Activated T-helper 17 cell treated with anti-CD3 and anti-CD28 coated beads, Interleukin-2, amount 50 U/mL, for 72 hours (primary cell): Measurements from ENCODE around the gene ZNF740. TPM values are rescaled to one million over a fixed set of nuclear protein-coding genes. Genes with fewer than 3 reads are reported as not detected.
"Not testable (repeated sequence)": the region's sequence is repeated elsewhere in the genome, so short reads cannot be mapped to it uniquely, and the experiment has no call there.

Experiments
- ATAC-seq: fragments of 150-1000 bp; cut with Tn5 transposase; replicated peaks from 2 replicates; pipeline ENCODE4 v1.10.0; 2021; ENCODE audit warnings: mild to moderate bottlenecking, moderate library complexity
- H3K27ac Mint-ChIP-seq: one replicate; pipeline ENCODE4 v1.8.0; 2022; ENCODE audit warnings: mixed read lengths
- H3K27me3 Mint-ChIP-seq: one replicate; pipeline ENCODE4 v1.8.0; 2022; ENCODE audit warnings: mixed read lengths
- H3K36me3 Mint-ChIP-seq: one replicate; pipeline ENCODE4 v1.8.0; 2022; ENCODE audit warnings: low read depth, mild to moderate bottlenecking, mixed read lengths
- H3K4me1 Mint-ChIP-seq: one replicate; pipeline ENCODE4 v1.8.0; 2022; ENCODE audit warnings: mixed read lengths
- H3K4me3 Mint-ChIP-seq: one replicate; pipeline ENCODE4 v1.8.0; 2022; ENCODE audit warnings: mild to moderate bottlenecking, mixed read lengths
- H3K9me3 Mint-ChIP-seq: one replicate; pipeline ENCODE4 v1.8.0; 2022; ENCODE audit warnings: mixed read lengths
- total RNA-seq, 2 donors: library from RNA; stranded (reverse); gene quantifications; one replicate each; pipeline ENCODE4 v1.2.3, GENCODE V29; 2022

ZNF740 gene
- total RNA-seq, 2 donors from 2014 or later: 41.8 to 42.3 TPM

GRCh38 chr12:53195516-53196420, 15.2 kb downstream of the ZNF740 start:
- peaks cover 94% of the 10 kb centered on the region for H3K36me3 Mint-ChIP-seq
- H3K9me3 Mint-ChIP-seq: no peaks in the 10 kb centered on the region
- H3K27me3 Mint-ChIP-seq: no peaks in the 10 kb centered on the region
- H3K4me1 Mint-ChIP-seq: peaks cover 32% of the 10 kb centered on the region
- no peak overlapping the region for H3K4me3 Mint-ChIP-seq
- no peak for ATAC-seq
- H3K27ac Mint-ChIP-seq: peak overlapping the region; percentile 81

- H3K27ac Mint-ChIP-seq: peak overlapping the region; percentile 81
- no peak for ATAC-seq
- H3K4me3 Mint-ChIP-seq: no peak overlapping the region
- peaks cover 39% of the 10 kb centered on the region for H3K4me1 Mint-ChIP-seq
- no peaks in the 10 kb centered on the region for H3K9me3 Mint-ChIP-seq
- H3K27me3 Mint-ChIP-seq: no peaks in the 10 kb centered on the region
- H3K36me3 Mint-ChIP-seq: peaks cover 94% of the 10 kb centered on the region
Observed at GRCh38 chr12:53196486-53196885, 16.0 kb downstream of the ZNF740 start.

GRCh38 chr12:53197011-53197640, 16.6 kb downstream of the ZNF740 start:
- Mint-ChIP-seq H3K4me3 (no peak overlapping the region), H3K27me3 (no peaks in the 10 kb centered on the region), H3K9me3 (no peaks in the 10 kb centered on the region), H3K27ac (peak overlapping the region; percentile 81), H3K4me1 (peaks cover 39% of the 10 kb centered on the region), H3K36me3 (peaks cover 89% of the 10 kb centered on the region)
- no peak for ATAC-seq

- Mint-ChIP-seq H3K9me3 (no peaks in the 10 kb centered on the region), H3K4me1 (peaks cover 39% of the 10 kb centered on the region), H3K27me3 (no peaks in the 10 kb centered on the region), H3K27ac (peak overlapping the region; percentile 48), H3K4me3 (peak overlapping the region; percentile 58), H3K36me3 (peaks cover 82% of the 10 kb centered on the region)
- ATAC-seq: peak; percentile 8
Observed at GRCh38 chr12:53198486-53199110, 18.1 kb downstream of the ZNF740 start.

- Mint-ChIP-seq H3K9me3 (no peaks in the 10 kb centered on the region), H3K27me3 (no peaks in the 10 kb centered on the region), H3K4me3 (peak overlapping the region; percentile 87), H3K36me3 (peaks cover 82% of the 10 kb centered on the region), H3K27ac (no peak overlapping the region), H3K4me1 (peaks cover 39% of the 10 kb centered on the region)
- no peak for ATAC-seq
Observed at GRCh38 chr12:53199700-53200099, 19.2 kb downstream of the ZNF740 start.

- no peaks in the 10 kb centered on the region for H3K27me3 Mint-ChIP-seq
- H3K27ac Mint-ChIP-seq: peak overlapping the region; percentile 90
- peaks cover 39% of the 10 kb centered on the region for H3K4me1 Mint-ChIP-seq
- H3K36me3 Mint-ChIP-seq: peaks cover 80% of the 10 kb centered on the region
- no peak for ATAC-seq
- H3K4me3 Mint-ChIP-seq: peak overlapping the region; percentile 87
- no peaks in the 10 kb centered on the region for H3K9me3 Mint-ChIP-seq
Observed at GRCh38 chr12:53200107-53200457, 19.6 kb downstream of the ZNF740 start.

GRCh38 chr12:53200458-53201176, 20.1 kb downstream of the ZNF740 start:
- H3K27ac Mint-ChIP-seq: peak overlapping the region; percentile 90
- peak; percentile 67 for ATAC-seq
- H3K4me1 Mint-ChIP-seq: peaks cover 42% of the 10 kb centered on the region
- no peaks in the 10 kb centered on the region for H3K27me3 Mint-ChIP-seq
- H3K4me3 Mint-ChIP-seq: peak overlapping the region; percentile 87
- H3K36me3 Mint-ChIP-seq: peaks cover 80% of the 10 kb centered on the region
- no peaks in the 10 kb centered on the region for H3K9me3 Mint-ChIP-seq

GRCh38 chr12:53201177-53201541, 20.6 kb downstream of the ZNF740 start:
- Mint-ChIP-seq H3K36me3 (peaks cover 79% of the 10 kb centered on the region), H3K27ac (peak overlapping the region; percentile 90), H3K4me1 (peaks cover 47% of the 10 kb centered on the region), H3K4me3 (peak overlapping the region; percentile 87), H3K27me3 (no peaks in the 10 kb centered on the region), H3K9me3 (no peaks in the 10 kb centered on the region)
- no peak for ATAC-seq

GRCh38 chr12:53201639-53202038, 21.1 kb downstream of the ZNF740 start:
- Mint-ChIP-seq H3K27ac (peak overlapping the region; percentile 90), H3K27me3 (no peaks in the 10 kb centered on the region), H3K36me3 (peaks cover 74% of the 10 kb centered on the region), H3K4me1 (peaks cover 51% of the 10 kb centered on the region), H3K9me3 (no peaks in the 10 kb centered on the region), H3K4me3 (peak overlapping the region; percentile 87)
- no peak for ATAC-seq

- Mint-ChIP-seq H3K4me3 (peak overlapping the region; percentile 87), H3K4me1 (peaks cover 53% of the 10 kb centered on the region), H3K36me3 (peaks cover 67% of the 10 kb centered on the region)
- H3K27ac Mint-ChIP-seq, H3K27me3 Mint-ChIP-seq, ATAC-seq, H3K9me3 Mint-ChIP-seq: not testable (repeated sequence)
Observed at GRCh38 chr12:53202316-53202715, 21.8 kb downstream of the ZNF740 start.

- Mint-ChIP-seq H3K27me3 (no peaks in the 10 kb centered on the region), H3K36me3 (peaks cover 56% of the 10 kb centered on the region), H3K9me3 (no peaks in the 10 kb centered on the region), H3K4me3 (peak overlapping the region; percentile 93), H3K27ac (peak overlapping the region; percentile 36), H3K4me1 (peaks cover 55% of the 10 kb centered on the region)
- ATAC-seq: no peak
Observed at GRCh38 chr12:53204351-53204750, 23.8 kb downstream of the ZNF740 start.

GRCh38 chr12:53205747-53206419, 25.4 kb downstream of the ZNF740 start:
- peaks cover 48% of the 10 kb centered on the region for H3K36me3 Mint-ChIP-seq
- no peaks in the 10 kb centered on the region for H3K9me3 Mint-ChIP-seq
- H3K27ac Mint-ChIP-seq: peak overlapping the region; percentile 83
- ATAC-seq: peak; percentile 88
- peaks cover 43% of the 10 kb centered on the region for H3K4me1 Mint-ChIP-seq
- peak overlapping the region; percentile 93 for H3K4me3 Mint-ChIP-seq
- no peaks in the 10 kb centered on the region for H3K27me3 Mint-ChIP-seq

GRCh38 chr12:53207042-53207441, 26.5 kb downstream of the ZNF740 start, which contains the start of gene ITGB7:
ITGB7 (minus strand) TSS chr12:53207251; CDS start chr12:53200443, 6,808 bp downstream.
- H3K27ac Mint-ChIP-seq: peak within 1 kb of the TSS; percentile 83

More at GRCh38 chr12:53207042-53207441, 26.5 kb downstream of the ZNF740 start, which contains the start of gene ITGB7:
- Mint-ChIP-seq H3K4me1 (peaks cover 38% of the 10 kb centered on the region), H3K9me3 (no peaks in the 10 kb centered on the region), H3K27me3 (no peaks in the 10 kb centered on the region), H3K36me3 (peaks cover 52% of the 10 kb centered on the region), H3K4me3 (peak within 1 kb of the TSS; percentile 93)
- peak; percentile 55 for ATAC-seq
